22Rv1 (cell line): ENCODE measurements around the gene EDN3.

ENCODE experiments used
- CTCF ChIP-seq: fragments of 450-650 bp; IDR thresholded peaks from 2 replicates; pipeline ENCODE4 v1.5.1; 2017; ENCODE audit warnings: mild to moderate bottlenecking
- ZFX ChIP-seq: fragments of 450-650 bp; IDR thresholded peaks from 2 replicates; pipeline ENCODE4 v1.6.1; 2017; ENCODE audit warnings: antibody characterized with exemption, borderline replicate concordance

- TF ChIP-seq CTCF = no peak
- TF ChIP-seq ZFX = no peak
Measured at GRCh38 chr20:59352990-59353389, 52.6 kb downstream of the EDN3 start.
